CD8-positive, alpha-beta memory T cell (primary cell): ENCODE measurements around the gene MAPK12. TPM values are rescaled to one million over a fixed set of nuclear protein-coding genes. Genes with fewer than 3 reads are reported as not detected.

ENCODE experiments used
- CTCF ChIA-PET: fragments of 350-600 bp; sonication (Branson Sonifier 250); formaldehyde crosslinking; loops from one replicate; lab custom pipeline; 2021; ENCODE audit warnings: antibody characterized with exemption; lab: Charles Lee
- POLR2A ChIA-PET: fragments of 350-600 bp; sonication (Branson Sonifier 250); formaldehyde crosslinking; loops from one replicate; lab custom pipeline; 2021; ENCODE audit warnings: antibody characterized with exemption; lab: Charles Lee
- DNase-seq, 5 donors: peaks; one replicate each; pipeline versions ENCODE4 v3.0.0 to v3.0.0-alpha.2; 2020 to 2022; ENCODE audit warnings: mixed read lengths in 1 of 5
- H3K27ac ChIP-seq: one replicate; pipeline ENCODE4 v1.7.0; 2013; ENCODE audit warnings: low read depth, mild to moderate bottlenecking, low read length, moderate library complexity
- H3K27me3 ChIP-seq: 2 replicates; pipeline ENCODE4 v1.7.0; 2013; ENCODE audit warnings: low read length, mild to moderate bottlenecking; ENCODE audit not compliant: insufficient read depth, poor library complexity, severe bottlenecking
- H3K36me3 ChIP-seq: 2 replicates; pipeline ENCODE4 v1.7.0; 2013; ENCODE audit warnings: mild to moderate bottlenecking, low read length, moderate library complexity; ENCODE audit not compliant: insufficient read depth
- H3K4me1 ChIP-seq: 2 replicates; pipeline ENCODE4 v1.7.0; 2013; ENCODE audit warnings: mild to moderate bottlenecking, low read length, moderate library complexity; ENCODE audit not compliant: insufficient read depth
- H3K4me3 ChIP-seq: 2 replicates; pipeline ENCODE4 v1.7.0; 2013; ENCODE audit warnings: mild to moderate bottlenecking, low read length
- H3K9me3 ChIP-seq: 2 replicates; pipeline ENCODE4 v1.7.0; 2013; ENCODE audit warnings: mild to moderate bottlenecking, low read length
- H3K27ac Mint-ChIP-seq, 8 donors: one replicate each; pipeline ENCODE4 v1.8.0; 2020 to 2021; ENCODE audit warnings: mixed read lengths in 8 of 8, mild to moderate bottlenecking in 6 of 8, inconsistent platforms in 3 of 8, moderate library complexity in 3 of 8
- H3K27me3 Mint-ChIP-seq, 2 donors: one replicate each; pipeline ENCODE4 v1.8.0; 2020 to 2021; ENCODE audit warnings: mixed read lengths in 2 of 2, mild to moderate bottlenecking in 1 of 2, moderate library complexity in 1 of 2
- H3K36me3 Mint-ChIP-seq, 3 donors: one replicate each; pipeline ENCODE4 v1.8.0; 2020 to 2021; ENCODE audit warnings: mixed read lengths in 3 of 3, inconsistent platforms in 1 of 3, mild to moderate bottlenecking in 1 of 3
- H3K4me1 Mint-ChIP-seq, 3 donors: one replicate each; pipeline ENCODE4 v1.8.0; 2020 to 2021; ENCODE audit warnings: mixed read lengths in 3 of 3, inconsistent platforms in 1 of 3, mild to moderate bottlenecking in 1 of 3
- H3K4me3 Mint-ChIP-seq, 7 donors: one replicate each; pipeline ENCODE4 v1.8.0; 2020 to 2021; ENCODE audit warnings: mixed read lengths in 7 of 7, mild to moderate bottlenecking in 6 of 7, moderate library complexity in 4 of 7, inconsistent platforms in 2 of 7
- H3K9me3 Mint-ChIP-seq, 5 donors: one replicate each; pipeline ENCODE4 v1.8.0; 2020 to 2022; ENCODE audit warnings: mixed read lengths in 5 of 5, mild to moderate bottlenecking in 3 of 5, moderate library complexity in 2 of 5, inconsistent platforms in 1 of 5
- polyA plus RNA-seq: library from polyadenylated mRNA; unstranded; fragments of 300-500 nt; fragmentation: Illumina TruSeq; gene quantifications from one replicate; pipeline ENCODE4 v1.2.3, GENCODE V29; 2021
- total RNA-seq, 2 experiments: library from RNA; stranded (reverse); gene quantifications; one replicate each; pipeline ENCODE4 v1.2.3, GENCODE V29; 2021

The MAPK12 gene
- total and polyA plus RNA-seq, 3 experiments from 2014 or later, result 0.03 to 9.7 (median 9.3) TPM

- no peaks in the 10 kb centered on the region for H3K9me3 ChIP-seq
- no peak overlapping the region for H3K27ac Mint-ChIP-seq
- ChIA-PET CTCF (interaction anchor here (1.8 kb wide), 1 partner anchor 16 kb away, joined by 8 read pairs; no protein-coding TSS in a partner anchor), POLR2A (no interaction called here)
- H3K27me3 ChIP-seq, result no peaks in the 10 kb centered on the region
- no peaks in the 10 kb centered on the region for H3K27me3 Mint-ChIP-seq
- DNase-seq, result no peak
- H3K4me1 Mint-ChIP-seq, result peaks cover 0 to 5% (median 4%) of the 10 kb centered on the region in 3 donors
- H3K36me3 ChIP-seq, result peaks cover 50% of the 10 kb centered on the region
- no peaks in the 10 kb centered on the region for H3K9me3 Mint-ChIP-seq
- H3K36me3 Mint-ChIP-seq, result peaks cover 3 to 85% (median 9%) of the 10 kb centered on the region in 3 donors
- no peaks in the 10 kb centered on the region for H3K4me1 ChIP-seq
- no peak overlapping the region for H3K27ac ChIP-seq
- H3K4me3 ChIP-seq, result no peak overlapping the region
- no peak overlapping the region for H3K4me3 Mint-ChIP-seq
Observed at GRCh38 chr22:50225200-50225969, 36.1 kb downstream of the MAPK12 start.

- ChIA-PET CTCF (interaction anchor here (0.7 kb wide), 1 partner anchor 76 kb away, joined by 3 read pairs; no protein-coding TSS in a partner anchor), POLR2A (no interaction called here)
- H3K4me3 Mint-ChIP-seq, result no peak overlapping the region
Observed at GRCh38 chr22:50224071-50224470, 37.4 kb downstream of the MAPK12 start.

GRCh38 chr22:50222508-50222907 is 39.0 kb downstream of the MAPK12 start:
- no peaks in the 10 kb centered on the region for H3K9me3 ChIP-seq
- ChIA-PET CTCF (no interaction called here), POLR2A (no interaction called here)
- H3K36me3 ChIP-seq, result peaks cover 43% of the 10 kb centered on the region
- H3K4me3 ChIP-seq, result no peak overlapping the region
- no peak for DNase-seq
- H3K27me3 Mint-ChIP-seq, result no peaks in the 10 kb centered on the region
- no peak overlapping the region for H3K27ac ChIP-seq
- H3K9me3 Mint-ChIP-seq, result no peaks in the 10 kb centered on the region
- peak overlapping the region in 1 of 8 donors; percentile 14 for H3K27ac Mint-ChIP-seq
- H3K4me1 ChIP-seq, result no peaks in the 10 kb centered on the region
- no peaks in the 10 kb centered on the region for H3K27me3 ChIP-seq
- no peak overlapping the region for H3K4me3 Mint-ChIP-seq
- H3K4me1 Mint-ChIP-seq, result no peaks in the 10 kb centered on the region
- H3K36me3 Mint-ChIP-seq, result peaks cover 3 to 89% (median 7%) of the 10 kb centered on the region in 3 donors

More at GRCh38 chr22:50224071-50224470, 37.4 kb downstream of the MAPK12 start:
- no peaks in the 10 kb centered on the region for H3K27me3 Mint-ChIP-seq
- Histone ChIP-seq H3K9me3 (no peaks in the 10 kb centered on the region), H3K27me3 (no peaks in the 10 kb centered on the region), H3K4me3 (no peak overlapping the region), H3K27ac (no peak overlapping the region), H3K36me3 (peaks cover 44% of the 10 kb centered on the region), H3K4me1 (no peaks in the 10 kb centered on the region)
- H3K9me3 Mint-ChIP-seq, result no peaks in the 10 kb centered on the region
- H3K27ac Mint-ChIP-seq, result peak overlapping the region in 1 of 8 donors; percentile 22
- peaks cover 3 to 87% (median 7%) of the 10 kb centered on the region in 3 donors for H3K36me3 Mint-ChIP-seq
- DNase-seq, result no peak
- H3K4me1 Mint-ChIP-seq, result peaks cover 0 to 2% (median 0%) of the 10 kb centered on the region in 3 donors

- Mint-ChIP-seq H3K4me3 (no peak overlapping the region), H3K9me3 (no peaks in the 10 kb centered on the region), H3K27me3 (no peaks in the 10 kb centered on the region), H3K27ac (no peak overlapping the region), H3K4me1 (no peaks in the 10 kb centered on the region), H3K36me3 (peaks cover 3 to 91% (median 7%) of the 10 kb centered on the region in 3 donors)
- H3K36me3 ChIP-seq, result peaks cover 43% of the 10 kb centered on the region
- H3K4me3 ChIP-seq, result no peak overlapping the region
- CTCF ChIA-PET, result interaction anchor here (1.1 kb wide), 1 partner anchor 248 kb away, joined by 3 read pairs; no protein-coding TSS in a partner anchor
- no peaks in the 10 kb centered on the region for H3K9me3 ChIP-seq
- H3K27me3 ChIP-seq, result no peaks in the 10 kb centered on the region
- no peak for DNase-seq
- H3K27ac ChIP-seq, result no peak overlapping the region
- POLR2A ChIA-PET, result no interaction called here
- H3K4me1 ChIP-seq, result no peaks in the 10 kb centered on the region
Observed at GRCh38 chr22:50221410-50222300, 39.8 kb downstream of the MAPK12 start.

- CTCF ChIA-PET, result interaction anchor here (1.1 kb wide), 1 partner anchor 249 kb away, joined by 3 read pairs; no protein-coding TSS in a partner anchor
Observed at GRCh38 chr22:50220603-50221409, 40.7 kb downstream of the MAPK12 start.

GRCh38 chr22:50219800-50220602 is 41.5 kb downstream of the MAPK12 start:
- ChIA-PET POLR2A (no interaction called here), CTCF (interaction anchor here (1.0 to 1.1 kb wide), 2 partner anchors 9 to 250 kb away, joined by 3 read pairs; no protein-coding TSS in a partner anchor)
- Mint-ChIP-seq H3K4me1 (peaks cover 0 to 1% (median under 1%) of the 10 kb centered on the region in 3 donors), H3K9me3 (no peaks in the 10 kb centered on the region), H3K27ac (no peak overlapping the region), H3K36me3 (peaks cover 3 to 91% (median 4%) of the 10 kb centered on the region in 3 donors), H3K4me3 (no peak overlapping the region), H3K27me3 (no peaks in the 10 kb centered on the region)
- Histone ChIP-seq H3K27me3 (no peaks in the 10 kb centered on the region), H3K36me3 (peaks cover 34% of the 10 kb centered on the region), H3K4me3 (no peak overlapping the region), H3K27ac (no peak overlapping the region), H3K9me3 (no peaks in the 10 kb centered on the region), H3K4me1 (no peaks in the 10 kb centered on the region)
- DNase-seq, result no peak

More at GRCh38 chr22:50220603-50221409, 40.7 kb downstream of the MAPK12 start:
- no peak for DNase-seq
- Mint-ChIP-seq H3K36me3 (peaks cover 3 to 94% (median 4%) of the 10 kb centered on the region in 3 donors), H3K27ac (no peak overlapping the region), H3K27me3 (no peaks in the 10 kb centered on the region), H3K4me1 (no peaks in the 10 kb centered on the region), H3K4me3 (no peak overlapping the region), H3K9me3 (no peaks in the 10 kb centered on the region)
- Histone ChIP-seq H3K27ac (no peak overlapping the region), H3K9me3 (no peaks in the 10 kb centered on the region), H3K27me3 (no peaks in the 10 kb centered on the region), H3K4me1 (no peaks in the 10 kb centered on the region), H3K36me3 (peaks cover 39% of the 10 kb centered on the region), H3K4me3 (no peak overlapping the region)
- POLR2A ChIA-PET, result no interaction called here
